ENCODE results near the gene TSPYL4. TPM values are rescaled to one million over a fixed set of nuclear protein-coding genes. Genes with fewer than 3 reads are reported as not detected.

The TSPYL4 gene
- total and polyA plus RNA-seq, 2 donors (not counting 1 experiment from before 2014, with no cell fraction given): 20.6 to 21.4 TPM

DNA sequence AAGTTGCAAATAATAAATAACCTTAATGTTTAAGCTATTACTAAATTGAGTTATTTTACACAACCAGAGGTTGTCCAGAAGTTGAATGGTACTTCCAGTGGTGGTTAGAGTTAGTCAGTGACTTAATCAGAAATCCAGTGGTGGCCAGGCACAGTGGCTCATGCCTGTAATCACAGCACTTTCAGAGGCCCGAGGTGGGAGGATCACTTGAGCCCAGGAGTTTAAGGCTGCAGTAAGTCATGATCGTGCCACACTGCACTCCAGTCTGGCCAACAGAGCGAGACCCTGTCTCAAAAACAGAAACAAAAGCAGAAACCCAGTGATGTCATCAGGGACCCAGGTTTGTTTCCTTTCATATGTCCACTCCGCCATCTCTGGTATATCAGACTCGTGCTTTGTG, 35.0 kb downstream of the TSPYL4 start:
- H3K27ac Mint-ChIP-seq: no peak overlapping the region
- H3K4me2 ChIP-seq (replicated peaks; ENCODE audit: low read depth, low read length, poor library complexity, severe bottlenecking): no peak overlapping the region
- H3K9me3 Mint-ChIP-seq (ENCODE audit: insufficient read depth): no peaks in the 10 kb centered on the region
- H3K36me3 ChIP-seq (replicated peaks in 1 of 2; ENCODE audit: control extremely low read depth in 1 of 2, control insufficient read depth in 1 of 2, extremely low read depth in 1 of 2, insufficient read depth in 2 of 2, low read length in 1 of 2): peaks cover 3 to 17% of the 10 kb centered on the region in 2 experiments
- 96% methylated on average over 4 of the region's 5 CpGs for WGBS (ENCODE audit: insufficient coverage)
- H4K20me1 ChIP-seq (ENCODE audit: control insufficient read depth, insufficient read depth, low read length, poor library complexity, severe bottlenecking): no peaks in the 10 kb centered on the region
- no peaks in the 10 kb centered on the region for H3K4me1 ChIP-seq (ENCODE audit: control insufficient read depth in 2 of 2, insufficient read depth in 2 of 2, low read length in 2 of 2)
- H3K4me3 Mint-ChIP-seq: no peak overlapping the region
- peaks cover 3% of the 10 kb centered on the region for H3K79me2 ChIP-seq (ENCODE audit: control insufficient read depth, insufficient read depth, low read length)
- no peaks in the 10 kb centered on the region for H3K9me3 ChIP-seq (ENCODE audit: control extremely low read depth in 1 of 3, control insufficient read depth in 2 of 3, insufficient read depth in 1 of 3, low read length in 2 of 3)
- H3K4me1 Mint-ChIP-seq: no peaks in the 10 kb centered on the region
- no peak overlapping the region for H2AFZ ChIP-seq (ENCODE audit: insufficient read depth, low read depth, low read length, poor library complexity, severe bottlenecking)
- H3K4me3 ChIP-seq (ENCODE audit: control extremely low read depth in 1 of 5, extremely low read depth in 1 of 5, insufficient read depth in 1 of 5, low read depth in 2 of 5, low read length in 4 of 5): no peak overlapping the region
- DNase-seq (no peak), ATAC-seq (ENCODE audit: low read depth) (no peak)
- intact Hi-C loops (cut with micrococcal nuclease): loop anchor here (1.0 kb wide), 1 partner anchor 342 kb away; no protein-coding TSS in a partner anchor
- ChIA-PET POLR2A (no interaction called here), CTCF (interaction anchor here (0.8 to 4.6 kb wide), 12 partner anchors 21 to 374 kb away, joined by 3 to 27 read pairs (median 4); partner anchors contain the start of genes RWDD1 and TSPYL4)
- H3K27me3 ChIP-seq (replicated peaks in 1 of 4; ENCODE audit: control extremely low read depth in 1 of 4, control insufficient read depth in 3 of 4, insufficient read depth in 4 of 4, low read length in 3 of 4): no peaks in the 10 kb centered on the region
- H3K9ac ChIP-seq (ENCODE audit: low read length): no peak overlapping the region
- H3K27ac ChIP-seq (ENCODE audit: low read length in 2 of 2): no peak overlapping the region
- no peaks in the 10 kb centered on the region for H3K27me3 Mint-ChIP-seq
- no peak for TF ChIP-seq EZH2 (IDR thresholded peaks at IDR 0.05; ENCODE audit: borderline replicate concordance, insufficient read depth, low read depth, low read length, poor library complexity, severe bottlenecking)
- TF ChIP-seq, protein P1, sequence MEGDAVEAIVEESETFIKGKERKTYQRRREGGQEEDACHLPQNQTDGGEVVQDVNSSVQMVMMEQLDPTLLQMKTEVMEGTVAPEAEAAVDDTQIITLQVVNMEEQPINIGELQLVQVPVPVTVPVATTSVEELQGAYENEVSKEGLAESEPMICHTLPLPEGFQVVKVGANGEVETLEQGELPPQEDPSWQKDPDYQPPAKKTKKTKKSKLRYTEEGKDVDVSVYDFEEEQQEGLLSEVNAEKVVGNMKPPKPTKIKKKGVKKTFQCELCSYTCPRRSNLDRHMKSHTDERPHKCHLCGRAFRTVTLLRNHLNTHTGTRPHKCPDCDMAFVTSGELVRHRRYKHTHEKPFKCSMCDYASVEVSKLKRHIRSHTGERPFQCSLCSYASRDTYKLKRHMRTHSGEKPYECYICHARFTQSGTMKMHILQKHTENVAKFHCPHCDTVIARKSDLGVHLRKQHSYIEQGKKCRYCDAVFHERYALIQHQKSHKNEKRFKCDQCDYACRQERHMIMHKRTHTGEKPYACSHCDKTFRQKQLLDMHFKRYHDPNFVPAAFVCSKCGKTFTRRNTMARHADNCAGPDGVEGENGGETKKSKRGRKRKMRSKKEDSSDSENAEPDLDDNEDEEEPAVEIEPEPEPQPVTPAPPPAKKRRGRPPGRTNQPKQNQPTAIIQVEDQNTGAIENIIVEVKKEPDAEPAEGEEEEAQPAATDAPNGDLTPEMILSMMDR (IDR thresholded peaks at IDR 0.05): no peak

DNA sequence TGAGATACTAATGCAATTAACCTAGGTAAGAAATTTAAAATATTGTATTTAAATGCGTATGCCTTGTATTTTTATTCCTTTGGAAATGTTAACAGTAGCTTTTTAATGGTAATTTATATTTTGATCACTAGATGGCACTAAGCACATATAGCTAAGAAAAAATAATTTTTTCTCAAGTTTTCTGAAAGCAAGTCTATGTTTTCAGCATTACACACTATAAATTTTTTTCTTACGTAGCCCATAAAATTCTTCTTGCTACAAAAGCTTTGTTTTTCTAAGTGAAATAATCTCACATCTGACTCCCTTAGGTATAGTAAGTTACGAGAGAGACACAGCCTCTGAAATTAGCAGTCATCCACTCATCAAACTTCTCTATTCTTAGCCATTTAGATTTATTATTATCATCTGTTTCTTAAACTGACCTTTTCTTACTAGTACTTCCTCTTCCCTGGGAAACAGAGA, 35.7 kb downstream of the TSPYL4 start:
- H3K4me3 Mint-ChIP-seq: no peak overlapping the region
- no peaks in the 10 kb centered on the region for H3K27me3 ChIP-seq (replicated peaks in 1 of 4; ENCODE audit: control extremely low read depth in 1 of 4, control insufficient read depth in 3 of 4, insufficient read depth in 4 of 4, low read length in 3 of 4)
- no peak overlapping the region for H3K4me3 ChIP-seq (ENCODE audit: control extremely low read depth in 1 of 5, extremely low read depth in 1 of 5, insufficient read depth in 1 of 5, low read depth in 2 of 5, low read length in 4 of 5)
- DNase-seq (peak; percentile 19), ATAC-seq (ENCODE audit: low read depth) (no peak)
- ChIA-PET POLR2A (no interaction called here), CTCF (interaction anchor here (0.6 to 4.6 kb wide), 20 partner anchors 9 to 428 kb away, joined by 3 to 27 read pairs (median 4); partner anchors contain the start of genes DSE, RWDD1 and TSPYL4)
- TF ChIP-seq, protein P1 (IDR thresholded peaks at IDR 0.05): peak; percentile 82
- no peak for TF ChIP-seq EZH2 (IDR thresholded peaks at IDR 0.05; ENCODE audit: borderline replicate concordance, insufficient read depth, low read depth, low read length, poor library complexity, severe bottlenecking)
- intact Hi-C loops (cut with micrococcal nuclease): loop anchor here (1.0 kb wide), 1 partner anchor 343 kb away; no protein-coding TSS in a partner anchor
- H3K27ac Mint-ChIP-seq: no peak overlapping the region
- H3K4me1 ChIP-seq (ENCODE audit: control insufficient read depth in 2 of 2, insufficient read depth in 2 of 2, low read length in 2 of 2): no peaks in the 10 kb centered on the region
- no peak overlapping the region for H3K9ac ChIP-seq (ENCODE audit: low read length)
- no peaks in the 10 kb centered on the region for H3K27me3 Mint-ChIP-seq
- H3K9me3 Mint-ChIP-seq (ENCODE audit: insufficient read depth): no peaks in the 10 kb centered on the region
- no CpG with 5 or more reads among the region's 3 CpGs for WGBS (ENCODE audit: insufficient coverage)
- H3K27ac ChIP-seq (ENCODE audit: low read length in 2 of 2): no peak overlapping the region
- H3K4me2 ChIP-seq (replicated peaks; ENCODE audit: low read depth, low read length, poor library complexity, severe bottlenecking): no peak overlapping the region
- no peak overlapping the region for H2AFZ ChIP-seq (ENCODE audit: insufficient read depth, low read depth, low read length, poor library complexity, severe bottlenecking)
- peaks cover 3% of the 10 kb centered on the region for H3K79me2 ChIP-seq (ENCODE audit: control insufficient read depth, insufficient read depth, low read length)
- H3K36me3 ChIP-seq (replicated peaks in 1 of 2; ENCODE audit: control extremely low read depth in 1 of 2, control insufficient read depth in 1 of 2, extremely low read depth in 1 of 2, insufficient read depth in 2 of 2, low read length in 1 of 2): peaks cover 3 to 13% of the 10 kb centered on the region in 2 experiments
- H4K20me1 ChIP-seq (ENCODE audit: control insufficient read depth, insufficient read depth, low read length, poor library complexity, severe bottlenecking): no peaks in the 10 kb centered on the region
- no peaks in the 10 kb centered on the region for H3K9me3 ChIP-seq (ENCODE audit: control extremely low read depth in 1 of 3, control insufficient read depth in 2 of 3, insufficient read depth in 1 of 3, low read length in 2 of 3)
- H3K4me1 Mint-ChIP-seq: no peaks in the 10 kb centered on the region
